Stimulated activated memory B cell treated with anti-CD40 and anti-IgM and Interleukin-4, amounts not matched to agents 10 μg/mL and 1 μg/mL and 100 μg/mL, for 72 hours (primary cell): Measurements from ENCODE around the gene OTOS.

Experiments used
- ATAC-seq: fragments of 150-1000 bp; cut with Tn5 transposase; 2 replicates; pipeline ENCODE4 v1.10.0; 2021
- H3K27ac Mint-ChIP-seq: one replicate; pipeline ENCODE4 v1.8.0; 2022; ENCODE audit warnings: mild to moderate bottlenecking, mixed read lengths
- H3K27me3 Mint-ChIP-seq: one replicate; pipeline ENCODE4 v1.8.0; 2022; ENCODE audit warnings: mixed read lengths
- H3K36me3 Mint-ChIP-seq: one replicate; pipeline ENCODE4 v1.8.0; 2022; ENCODE audit warnings: mixed read lengths
- H3K4me1 Mint-ChIP-seq: one replicate; pipeline ENCODE4 v1.8.0; 2022; ENCODE audit warnings: mixed read lengths
- H3K4me3 Mint-ChIP-seq: one replicate; pipeline ENCODE4 v1.8.0; 2022; ENCODE audit warnings: mild to moderate bottlenecking, moderate library complexity, mixed read lengths
- H3K9me3 Mint-ChIP-seq: one replicate; pipeline ENCODE4 v1.8.0; 2022; ENCODE audit warnings: mixed read lengths

The OTOS gene

DNA sequence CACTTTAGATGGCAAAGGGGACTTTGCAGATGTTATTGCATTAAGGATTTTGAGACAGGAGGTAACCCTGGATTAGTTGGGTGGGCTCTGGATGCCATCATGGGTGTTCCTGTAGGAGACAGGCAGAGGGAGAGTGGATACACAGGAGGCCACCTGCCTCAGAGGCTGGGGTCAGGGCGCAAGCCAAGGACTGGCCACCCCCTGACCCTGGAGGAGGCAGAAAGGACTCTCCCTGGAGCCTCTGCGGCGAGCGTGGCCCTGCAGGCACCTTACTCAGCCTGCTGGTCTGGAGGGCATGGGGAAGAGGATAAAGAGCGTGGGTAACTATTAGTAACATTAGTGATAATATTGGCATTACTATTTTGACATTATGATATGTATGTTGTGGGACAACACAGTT lies 21.6 kb upstream of the OTOS start:
- Mint-ChIP-seq H3K27ac (no peak overlapping the region), H3K4me1 (no peaks in the 10 kb centered on the region), H3K4me3 (no peak overlapping the region), H3K27me3 (peaks cover 27% of the 10 kb centered on the region), H3K36me3 (no peaks in the 10 kb centered on the region), H3K9me3 (peaks cover 10% of the 10 kb centered on the region)
- no peak for ATAC-seq

DNA sequence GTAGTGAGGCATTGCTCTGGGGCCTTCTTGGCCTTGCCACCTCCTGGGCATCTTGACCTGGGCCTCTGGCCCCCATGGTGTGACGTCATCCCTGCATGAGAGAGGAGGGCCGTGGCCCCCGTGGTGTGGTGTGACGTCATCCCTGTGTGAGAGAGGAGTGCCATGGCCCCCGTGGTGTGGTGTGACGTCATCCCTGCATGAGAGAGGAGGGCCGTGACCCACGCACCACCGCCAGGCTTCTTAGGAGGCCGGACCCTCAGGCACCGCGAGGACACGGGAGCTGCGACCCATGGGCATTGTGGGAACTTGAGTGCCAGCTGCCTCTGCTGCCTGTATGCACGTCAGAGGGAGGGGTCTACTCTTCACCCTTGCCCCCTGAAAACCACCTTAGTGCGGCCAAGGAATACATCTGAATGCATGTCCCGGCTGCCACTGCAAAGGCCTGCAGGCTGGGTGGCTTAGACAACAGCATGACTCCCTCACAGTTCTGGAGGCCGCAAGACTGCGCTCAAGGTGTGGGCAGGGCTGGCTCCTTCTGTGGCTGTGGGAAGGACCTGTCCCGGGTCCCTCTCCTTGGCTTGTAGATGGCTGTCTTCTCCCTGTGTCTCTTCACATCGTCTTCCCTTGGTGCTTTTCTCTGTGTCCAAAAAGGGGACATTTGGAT lies 20.8 kb upstream of the OTOS start:
- Mint-ChIP-seq H3K27ac (no peak overlapping the region), H3K27me3 (peaks cover 19% of the 10 kb centered on the region), H3K4me1 (no peaks in the 10 kb centered on the region), H3K4me3 (no peak overlapping the region), H3K36me3 (no peaks in the 10 kb centered on the region), H3K9me3 (peaks cover 7% of the 10 kb centered on the region)
- no peak for ATAC-seq

DNA sequence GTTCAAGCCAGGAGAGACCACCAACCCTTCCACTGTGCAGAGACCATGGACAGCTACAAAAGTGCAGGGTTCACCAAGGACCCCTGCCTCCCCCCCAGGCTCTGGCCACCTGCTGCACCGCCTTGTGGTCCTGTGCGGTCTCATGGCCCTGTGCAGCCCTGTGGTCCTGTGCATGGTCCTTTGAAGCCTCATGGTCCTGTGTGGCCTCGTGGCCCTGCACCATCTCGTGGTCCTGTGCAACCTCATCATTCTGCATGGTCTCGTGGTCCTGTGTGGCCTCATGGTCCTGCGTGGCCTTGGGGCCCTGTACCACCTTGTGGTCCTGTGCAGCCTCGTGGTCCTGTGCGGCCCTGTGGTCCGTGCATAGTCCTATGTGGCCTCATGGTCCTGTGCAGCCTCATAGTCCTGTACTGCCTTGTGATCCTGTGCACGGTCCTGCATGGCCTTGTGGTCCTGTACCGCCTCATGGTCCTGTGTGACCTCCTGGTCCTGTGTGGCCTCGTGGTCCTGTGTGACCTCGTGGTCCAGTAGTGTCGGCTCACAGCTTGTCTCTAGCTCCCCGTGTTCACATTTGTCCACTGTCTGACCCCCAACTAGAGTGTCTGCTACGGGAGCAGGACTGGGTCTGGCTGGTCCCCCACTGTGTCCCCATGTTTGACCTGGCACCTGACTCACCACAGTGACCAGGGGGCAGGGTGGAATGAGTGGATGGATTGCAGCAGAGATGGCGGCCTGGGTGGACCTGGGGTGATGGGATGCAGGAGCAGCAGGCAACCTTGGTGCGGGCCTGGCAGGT lies 20.0 kb upstream of the OTOS start:
- Mint-ChIP-seq H3K9me3 (peaks cover 7% of the 10 kb centered on the region), H3K36me3 (no peaks in the 10 kb centered on the region), H3K27me3 (peaks cover 12% of the 10 kb centered on the region), H3K4me1 (no peaks in the 10 kb centered on the region), H3K4me3 (no peak overlapping the region), H3K27ac (no peak overlapping the region)
- ATAC-seq: no peak

DNA sequence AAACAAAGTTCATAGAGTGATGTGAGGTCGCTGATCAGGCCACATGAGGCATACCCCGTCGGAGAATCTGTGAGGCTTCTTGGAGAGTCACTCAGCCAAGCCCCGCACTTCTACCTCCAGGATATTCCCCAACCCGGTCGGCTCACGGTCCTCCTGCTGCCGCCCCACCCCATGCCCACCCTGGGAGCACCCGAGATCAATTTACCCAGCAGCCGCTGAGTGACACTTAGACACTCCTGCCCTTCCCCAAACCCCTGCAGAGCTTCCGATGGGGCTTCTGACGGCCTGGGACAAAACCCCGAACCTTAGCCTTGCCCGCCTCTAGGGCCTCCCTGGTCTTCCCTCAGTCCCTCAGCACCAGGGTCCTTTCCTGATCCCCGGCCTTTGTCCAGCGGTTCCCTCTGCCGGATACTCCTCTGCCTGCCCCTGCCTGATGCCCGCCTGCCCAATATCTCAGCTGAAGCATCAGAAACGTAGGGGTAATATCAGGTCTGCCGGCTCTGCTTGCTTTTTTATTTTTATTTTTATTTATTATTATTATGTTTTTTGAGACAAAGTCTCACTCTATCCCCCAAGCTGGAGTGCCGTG lies 18.9 kb upstream of the OTOS start:
- Mint-ChIP-seq H3K9me3 (peaks cover 7% of the 10 kb centered on the region), H3K27me3 (peaks cover 12% of the 10 kb centered on the region), H3K4me1 (no peaks in the 10 kb centered on the region), H3K4me3 (no peak overlapping the region), H3K27ac (no peak overlapping the region), H3K36me3 (no peaks in the 10 kb centered on the region)
- no peak for ATAC-seq

DNA sequence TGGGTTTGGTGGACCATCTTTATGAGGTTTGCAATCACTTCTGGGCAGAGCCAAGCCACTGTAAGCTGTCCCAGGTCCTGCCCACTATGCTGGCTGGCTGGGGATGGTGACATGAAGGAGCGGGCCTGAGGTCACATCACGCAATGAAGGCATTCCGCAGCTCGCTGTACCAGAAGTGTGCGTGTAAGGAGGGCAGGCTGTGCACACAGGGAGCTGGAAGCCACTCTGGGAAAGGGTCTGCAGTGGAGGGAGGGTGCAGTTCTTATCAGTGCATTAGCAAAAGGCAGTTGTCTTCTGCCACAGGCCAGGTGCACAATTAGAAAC lies 16.7 kb upstream of the OTOS start:
- ATAC-seq: no peak

DNA sequence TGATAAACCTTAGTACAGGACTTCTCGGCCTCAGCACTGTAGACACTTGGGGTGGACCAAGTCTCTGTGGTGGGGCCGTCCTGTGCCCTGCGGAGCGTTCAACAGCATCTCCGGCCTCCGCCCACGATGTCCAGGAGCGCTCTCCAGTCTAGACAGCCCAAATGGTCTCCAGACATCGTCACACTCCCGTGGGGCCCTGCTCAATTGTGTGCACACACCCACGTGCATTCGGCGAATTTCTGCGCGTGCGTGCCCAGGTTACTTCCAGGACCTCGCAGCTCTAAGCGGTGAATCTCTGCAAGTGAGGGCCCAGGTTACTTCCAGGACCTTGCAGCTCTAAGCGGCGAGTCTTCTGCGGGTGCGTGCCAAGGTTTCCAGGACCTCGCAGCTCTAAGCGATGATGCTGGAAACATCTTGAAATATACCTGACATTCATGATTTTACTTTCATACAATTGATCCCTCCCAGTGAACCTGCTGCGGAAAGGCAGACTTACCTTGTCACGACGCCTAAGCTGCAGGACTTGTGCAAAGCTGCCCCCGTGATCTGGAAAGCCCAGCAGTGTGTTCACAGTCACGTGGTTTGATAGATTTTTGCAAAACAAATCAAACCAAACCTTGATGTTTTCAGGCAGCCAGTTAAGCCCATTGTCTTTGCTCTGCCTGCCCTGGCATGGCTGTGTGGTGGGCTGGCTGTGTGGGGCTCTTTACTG lies 16.1 kb upstream of the OTOS start:
- no peak overlapping the region for H3K4me3 Mint-ChIP-seq
- H3K36me3 Mint-ChIP-seq: no peaks in the 10 kb centered on the region
- peaks cover 8% of the 10 kb centered on the region for H3K9me3 Mint-ChIP-seq
- no peaks in the 10 kb centered on the region for H3K4me1 Mint-ChIP-seq
- H3K27ac Mint-ChIP-seq: no peak overlapping the region
- peaks cover 37% of the 10 kb centered on the region for H3K27me3 Mint-ChIP-seq
- no peak for ATAC-seq

More for the DNA sequence above, 16.7 kb upstream of the OTOS start:
- Mint-ChIP-seq H3K4me1 (no peaks in the 10 kb centered on the region), H3K27me3 (peaks cover 32% of the 10 kb centered on the region), H3K9me3 (peaks cover 8% of the 10 kb centered on the region), H3K27ac (no peak overlapping the region), H3K4me3 (no peak overlapping the region), H3K36me3 (no peaks in the 10 kb centered on the region)

DNA sequence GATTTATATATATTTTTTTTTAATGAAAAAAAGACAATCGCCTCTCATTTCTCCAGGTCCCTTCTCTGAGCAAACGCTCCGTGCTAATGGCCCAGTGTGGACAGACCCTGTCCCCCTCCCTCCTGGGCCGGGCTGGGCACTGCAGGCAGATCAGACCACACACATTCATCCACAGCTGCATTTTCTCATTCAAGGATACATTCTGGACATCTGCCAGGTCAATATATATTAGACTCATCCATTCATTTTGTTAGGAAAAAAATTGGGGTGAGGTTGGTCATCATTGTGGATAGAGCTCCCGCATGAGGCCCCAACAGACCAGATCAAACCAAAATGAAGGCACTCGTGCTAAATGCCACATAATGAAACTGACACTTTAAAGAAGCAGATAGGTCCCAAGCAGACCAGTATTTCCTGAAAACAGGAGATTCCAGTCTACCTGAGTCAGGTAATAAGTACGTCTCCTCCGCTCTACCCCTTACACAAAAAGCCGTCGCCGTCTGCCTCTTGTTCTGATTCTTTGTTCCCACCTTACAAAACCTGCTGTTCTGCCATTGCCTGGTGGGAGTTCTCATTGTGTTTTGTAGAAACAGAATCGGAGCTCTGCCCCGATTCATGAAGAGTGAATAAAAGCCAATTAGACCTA lies 15.4 kb upstream of the OTOS start:
- ATAC-seq: no peak
- Mint-ChIP-seq H3K36me3 (no peaks in the 10 kb centered on the region), H3K9me3 (peaks cover 8% of the 10 kb centered on the region), H3K27me3 (peaks cover 36% of the 10 kb centered on the region), H3K4me3 (no peak overlapping the region), H3K4me1 (no peaks in the 10 kb centered on the region), H3K27ac (no peak overlapping the region)

DNA sequence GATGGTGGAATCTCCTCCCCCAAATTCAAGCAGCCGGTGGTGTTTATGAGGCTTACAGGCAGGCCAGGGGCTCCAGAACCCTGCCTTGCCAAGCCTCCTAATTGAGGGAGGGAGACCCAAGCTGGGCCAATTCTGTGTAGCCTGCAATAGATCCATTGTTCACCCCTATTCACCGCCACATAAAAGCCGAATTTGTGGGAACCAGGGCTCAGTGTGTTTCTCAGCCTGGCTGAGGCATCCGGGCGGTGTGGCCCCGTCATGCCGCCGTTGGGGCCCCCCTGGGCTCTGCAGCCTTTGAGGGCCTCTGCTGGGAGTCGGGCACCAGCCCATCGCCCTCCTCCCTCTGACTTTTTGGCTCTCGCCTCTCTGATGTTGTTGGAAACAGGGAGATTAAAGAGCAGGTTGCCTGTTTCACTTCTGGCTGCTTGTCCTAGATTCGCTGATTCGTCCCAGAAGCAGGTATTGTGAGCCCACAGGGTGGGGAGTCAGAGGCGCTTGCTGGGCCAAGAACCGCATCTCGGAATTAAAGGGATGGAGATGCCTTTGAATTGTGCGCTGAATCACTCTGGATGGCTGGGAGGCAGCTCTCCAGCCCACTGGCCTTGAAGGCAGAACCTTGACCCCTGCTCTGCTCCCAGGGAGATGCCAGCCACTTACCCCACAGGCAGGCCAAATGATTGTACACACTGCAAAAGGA lies 14.7 kb upstream of the OTOS start:
- ATAC-seq: no peak
- H3K4me1 Mint-ChIP-seq: peaks cover 2% of the 10 kb centered on the region
- H3K27ac Mint-ChIP-seq: no peak overlapping the region
- H3K4me3 Mint-ChIP-seq: no peak overlapping the region
- peaks cover 32% of the 10 kb centered on the region for H3K27me3 Mint-ChIP-seq
- H3K36me3 Mint-ChIP-seq: no peaks in the 10 kb centered on the region
- peaks cover 8% of the 10 kb centered on the region for H3K9me3 Mint-ChIP-seq

DNA sequence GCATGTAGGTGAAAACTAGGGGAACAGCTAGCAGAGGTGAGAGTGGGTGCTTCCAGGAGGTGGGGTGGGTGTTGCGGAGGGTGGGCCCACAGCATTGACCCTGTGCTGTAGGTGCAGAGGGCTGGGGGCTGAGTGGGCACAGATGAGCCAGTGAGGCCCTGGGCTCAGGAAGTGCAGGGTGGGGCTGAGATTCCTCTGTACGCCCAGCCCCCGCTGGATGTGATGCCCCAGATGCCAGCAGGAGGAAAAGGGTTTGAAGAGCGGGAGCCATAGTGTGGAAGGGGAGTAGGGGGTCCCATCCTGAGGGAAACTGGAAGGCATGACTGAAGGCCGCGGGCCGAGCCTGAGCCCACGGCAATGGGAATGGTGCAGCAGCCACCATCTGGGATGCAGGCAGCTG lies 14.1 kb upstream of the OTOS start:
- H3K4me3 Mint-ChIP-seq: no peak overlapping the region
- no peak for ATAC-seq
- peaks cover 8% of the 10 kb centered on the region for H3K9me3 Mint-ChIP-seq
- H3K27ac Mint-ChIP-seq: no peak overlapping the region
- peaks cover 38% of the 10 kb centered on the region for H3K27me3 Mint-ChIP-seq
- H3K36me3 Mint-ChIP-seq: no peaks in the 10 kb centered on the region
- peaks cover 6% of the 10 kb centered on the region for H3K4me1 Mint-ChIP-seq

DNA sequence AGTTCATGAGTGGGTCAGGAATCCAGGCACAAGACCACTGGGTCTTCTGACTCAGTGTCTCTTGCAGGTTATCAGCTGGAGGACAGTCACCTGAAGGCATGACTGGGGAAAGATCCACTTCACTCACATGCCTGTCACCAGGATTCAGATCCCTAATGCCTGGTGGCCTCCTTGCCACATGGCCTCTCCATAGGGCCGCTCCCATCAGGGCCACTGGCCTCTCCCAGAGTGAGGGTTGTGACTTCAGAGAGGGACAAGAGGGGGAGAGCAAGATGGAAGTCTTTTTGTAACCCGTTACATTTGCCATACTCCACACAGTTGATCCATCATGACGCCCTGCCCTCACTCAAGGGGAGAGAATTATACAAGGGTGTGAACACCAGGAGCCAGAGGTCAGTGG lies 13.0 kb upstream of the OTOS start:
- H3K9me3 Mint-ChIP-seq: peaks cover 5% of the 10 kb centered on the region
- no peak overlapping the region for H3K27ac Mint-ChIP-seq
- peaks cover 6% of the 10 kb centered on the region for H3K4me1 Mint-ChIP-seq
- peaks cover 41% of the 10 kb centered on the region for H3K27me3 Mint-ChIP-seq
- no peak for ATAC-seq
- H3K4me3 Mint-ChIP-seq: no peak overlapping the region
- no peaks in the 10 kb centered on the region for H3K36me3 Mint-ChIP-seq

DNA sequence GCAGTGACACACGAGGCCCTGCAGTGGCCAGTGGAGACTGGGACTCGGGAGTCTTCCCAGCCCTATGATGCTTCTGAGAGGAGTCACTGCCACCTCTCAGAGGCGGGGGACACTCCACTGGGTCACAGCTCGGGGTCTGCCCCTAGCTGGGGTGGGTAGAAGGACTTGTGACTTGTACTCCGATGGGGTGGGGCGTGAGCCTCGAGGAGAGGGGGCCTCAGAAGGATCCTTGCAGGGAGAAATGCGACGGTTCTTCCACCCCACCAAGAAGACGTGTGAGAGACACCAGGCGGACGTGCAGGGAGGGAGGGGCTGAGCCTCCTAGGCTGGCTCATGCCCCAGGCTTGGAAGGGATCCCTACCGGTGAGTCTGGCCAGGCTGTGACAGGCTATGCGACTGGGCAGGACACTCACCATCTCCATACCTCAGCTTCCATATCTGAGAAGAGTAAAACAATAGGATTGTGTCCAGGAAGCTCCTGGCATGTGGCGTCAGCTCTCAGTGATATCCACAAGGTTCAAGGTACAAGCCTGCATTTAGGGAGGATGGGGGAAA lies 11.1 kb upstream of the OTOS start:
- H3K4me1 Mint-ChIP-seq: peaks cover 6% of the 10 kb centered on the region
- H3K36me3 Mint-ChIP-seq: no peaks in the 10 kb centered on the region
- no peak overlapping the region for H3K4me3 Mint-ChIP-seq
- H3K27ac Mint-ChIP-seq: no peak overlapping the region
- H3K9me3 Mint-ChIP-seq: peaks cover 5% of the 10 kb centered on the region
- peaks cover 49% of the 10 kb centered on the region for H3K27me3 Mint-ChIP-seq
- no peak for ATAC-seq

DNA sequence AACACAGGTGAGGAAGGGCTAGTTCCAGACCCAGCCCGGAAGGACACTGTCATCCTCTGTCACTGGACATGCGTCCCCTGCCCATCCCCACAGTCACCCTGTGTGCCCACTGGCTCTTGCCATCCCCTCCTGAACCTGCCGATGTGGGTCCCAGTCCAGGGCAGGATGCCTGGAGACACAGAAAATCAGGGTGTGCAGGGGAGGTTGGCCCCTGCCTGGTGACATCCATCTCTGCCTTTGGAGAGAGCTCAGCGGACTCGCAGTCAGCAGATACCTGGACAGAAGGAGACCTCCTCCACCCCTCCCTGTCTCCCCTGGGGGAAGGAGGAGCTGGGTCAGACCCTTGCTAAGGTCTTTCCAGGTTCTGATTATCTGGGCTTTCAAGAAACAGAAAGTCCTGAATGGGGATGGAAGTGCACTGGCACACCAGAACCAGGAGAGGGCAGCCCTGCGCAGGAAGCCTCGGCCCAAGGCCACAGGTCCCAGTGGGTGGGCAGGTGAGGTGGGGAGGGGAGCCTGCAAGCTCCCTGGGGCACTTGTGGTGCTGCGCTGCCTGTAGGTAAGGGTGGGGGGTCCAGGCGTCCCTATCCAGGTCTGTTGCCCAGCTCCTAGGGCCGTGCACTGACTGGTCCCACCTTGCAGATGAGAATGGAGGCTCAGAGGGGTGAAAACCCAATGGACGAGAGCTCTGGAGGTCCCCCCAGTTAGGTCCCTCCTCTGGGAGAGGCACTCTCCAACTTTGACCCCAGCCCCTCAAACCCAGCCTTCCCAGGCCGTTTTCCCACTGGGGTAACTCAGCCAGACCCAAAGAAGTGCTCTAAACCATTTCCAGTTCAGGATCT lies 9.7 kb upstream of the OTOS start:
- H3K27ac Mint-ChIP-seq: no peak overlapping the region
- no peaks in the 10 kb centered on the region for H3K36me3 Mint-ChIP-seq
- peaks cover 52% of the 10 kb centered on the region for H3K27me3 Mint-ChIP-seq
- H3K4me1 Mint-ChIP-seq: peaks cover 6% of the 10 kb centered on the region
- peaks cover 5% of the 10 kb centered on the region for H3K9me3 Mint-ChIP-seq
- H3K4me3 Mint-ChIP-seq: no peak overlapping the region
- peak; percentile 29 for ATAC-seq

DNA sequence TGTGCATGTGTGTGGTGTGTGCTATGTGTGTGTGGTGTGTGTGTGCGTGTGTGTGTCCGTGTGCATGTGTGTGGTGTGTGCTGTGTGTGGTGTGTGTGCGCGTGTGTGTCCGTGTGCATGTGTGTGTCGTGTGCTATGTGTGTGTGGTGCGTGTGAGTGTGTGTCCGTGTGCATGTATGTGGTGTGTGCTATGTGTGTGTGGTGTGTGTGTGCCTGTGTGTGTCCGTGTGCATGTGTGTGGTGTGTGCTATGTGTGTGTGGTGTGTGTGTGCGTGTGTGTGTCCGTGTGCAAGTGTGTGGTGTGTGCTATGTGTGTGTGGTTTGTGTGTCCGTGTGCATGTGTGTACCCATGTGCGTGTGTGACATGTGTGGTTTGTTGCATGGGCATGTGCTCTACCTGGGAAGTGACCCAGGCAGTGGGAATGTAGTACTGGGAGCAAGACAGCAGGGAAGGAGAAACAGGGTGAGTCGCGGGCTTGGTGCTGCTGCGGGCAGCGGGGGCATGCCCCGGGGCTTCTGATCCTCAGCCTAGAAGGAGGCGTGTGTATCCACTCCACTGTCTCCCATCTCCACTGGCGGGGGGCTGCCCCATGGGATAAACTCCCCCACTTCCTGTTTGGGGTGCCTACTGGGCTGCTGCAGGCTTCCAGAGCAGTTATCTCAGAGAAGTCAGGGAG lies 7.6 kb upstream of the OTOS start:
- Mint-ChIP-seq H3K27ac (no peak overlapping the region), H3K4me1 (peaks cover 6% of the 10 kb centered on the region), H3K27me3 (peaks cover 57% of the 10 kb centered on the region), H3K9me3 (peaks cover 4% of the 10 kb centered on the region), H3K36me3 (no peaks in the 10 kb centered on the region), H3K4me3 (no peak overlapping the region)
- ATAC-seq: no peak
